Endothelial cell of umbilical vein (primary cell): ENCODE measurements around the gene YAE1. TPM values are rescaled to one million over a fixed set of nuclear protein-coding genes. Genes with fewer than 3 reads are reported as not detected.

Experiments
- BruUV-seq: library from RNA; stranded (reverse); fragments of 400-500 nt; replicated peaks from 2 replicates; lab custom pipeline; 2021; lab: Mats Ljungman, UMichigan
- CTCF ChIA-PET: fragments of 300-600, 350-600 bp; sonication (Branson Sonifier 250); formaldehyde crosslinking; loops from one replicate; lab custom pipeline; 2021; ENCODE audit warnings: antibody characterized with exemption, inconsistent platforms; lab: Charles Lee
- POLR2A ChIA-PET: fragments of 300-600, 350-600 bp; sonication (Branson Sonifier 250); formaldehyde crosslinking; loops from one replicate; lab custom pipeline; 2021; ENCODE audit warnings: antibody characterized with exemption, inconsistent platforms; lab: Charles Lee
- DNase-seq: peaks from one replicate; pipeline ENCODE4 v3.0.0-alpha.2; 2011; ENCODE audit warnings: low read depth, low spot score
- FAIRE-seq: peaks from 2 replicates; lab custom pipeline; 2011; peaks lifted over from hg19 to GRCh38; lab: Jason Lieb, UNC
- H2AFZ ChIP-seq: 2 replicates; pipeline ENCODE4 v1.6.0; 2012; ENCODE audit warnings: low read depth, low read length, control low read depth, inconsistent platforms
- H3K27ac ChIP-seq: 2 replicates; pipeline ENCODE4 v1.5.1; 2011; ENCODE audit warnings: low read depth, mild to moderate bottlenecking, control low read depth, low read length, moderate library complexity; ENCODE audit not compliant: insufficient read depth
- H3K27me3 ChIP-seq, 2 experiments: 2 replicates each; pipeline versions ENCODE4 v1.6.0 to v1.6.1; 2011; ENCODE audit warnings: low read length in 2 of 2, mixed read lengths in 1 of 2; ENCODE audit not compliant: control insufficient read depth in 2 of 2, insufficient read depth in 2 of 2
- H3K36me3 ChIP-seq, 2 experiments: 2 replicates in 1 of 2; 3 replicates in 1 of 2; pipeline ENCODE4 v1.5.1; 2011; ENCODE audit warnings: low read length in 2 of 2, mild to moderate bottlenecking in 1 of 2, moderate library complexity in 1 of 2; ENCODE audit not compliant: control insufficient read depth in 2 of 2, insufficient read depth in 2 of 2; ENCODE audit errors: extremely low read depth in 1 of 2
- H3K4me1 ChIP-seq: 3 replicates; pipeline ENCODE4 v1.5.1; 2011; ENCODE audit warnings: mild to moderate bottlenecking, low read length; ENCODE audit not compliant: control insufficient read depth, insufficient read depth; ENCODE audit errors: extremely low read depth
- H3K4me2 ChIP-seq: 2 replicates; pipeline ENCODE4 v1.6.1; 2011; ENCODE audit warnings: low read length, control low read depth, mixed read lengths; ENCODE audit not compliant: insufficient read depth
- H3K4me3 ChIP-seq, 3 experiments: fragments of 200-600 bp in 1 of 3; sonication (generic), shearing (Covaris generic) in 1 of 3; replicated peaks in 1 of 3; 2 replicates each; pipeline ENCODE4 v1.5.1; 2011 to 2016; ENCODE audit warnings: control low read depth in 3 of 3, low read length in 3 of 3, mild to moderate bottlenecking in 2 of 3, inconsistent platforms in 1 of 3, low read depth in 1 of 3, moderate library complexity in 1 of 3; ENCODE audit not compliant: insufficient read depth in 1 of 3
- H3K79me2 ChIP-seq: 2 replicates; pipeline ENCODE4 v1.6.0; 2012; ENCODE audit warnings: low read length, inconsistent platforms; ENCODE audit not compliant: control insufficient read depth, insufficient read depth
- H3K9ac ChIP-seq: replicated peaks from 2 replicates; pipeline ENCODE3; 2011; ENCODE audit warnings: low read length, control low read depth; ENCODE audit not compliant: insufficient read depth; ENCODE audit errors: extremely low read depth
- H3K9me1 ChIP-seq: replicated peaks from 3 replicates; pipeline ENCODE4 v1.6.0; 2011; ENCODE audit warnings: mild to moderate bottlenecking, low read length; ENCODE audit not compliant: control insufficient read depth, insufficient read depth; ENCODE audit errors: extremely low read depth
- H3K9me3 ChIP-seq: replicated peaks from 2 replicates; pipeline ENCODE4 v1.5.1; 2012; ENCODE audit warnings: low read length, inconsistent platforms; ENCODE audit not compliant: control insufficient read depth, insufficient read depth
- H4K20me1 ChIP-seq: replicated peaks from 2 replicates; pipeline ENCODE3; 2011; ENCODE audit warnings: mild to moderate bottlenecking, low read length; ENCODE audit not compliant: control insufficient read depth, insufficient read depth; ENCODE audit errors: extremely low read depth
- FOS ChIP-seq: IDR thresholded peaks from 2 replicates; pipeline ENCODE4 v1.6.1; 2011; ENCODE audit warnings: mild to moderate bottlenecking, low read length, moderate library complexity, borderline replicate concordance; ENCODE audit not compliant: insufficient read depth
- MAX ChIP-seq: IDR thresholded peaks from 2 replicates; pipeline ENCODE4 v1.6.1; 2011; ENCODE audit not compliant: insufficient read depth, insufficient read length
- POLR2A ChIP-seq: IDR thresholded peaks from 2 replicates; pipeline ENCODE4 v1.6.1; 2012; ENCODE audit warnings: low read depth, mild to moderate bottlenecking, control low read depth, low read length
- POLR2AphosphoS5 ChIP-seq: IDR thresholded peaks from 2 replicates; pipeline ENCODE4 v1.6.1; 2012; ENCODE audit warnings: low read depth, mild to moderate bottlenecking, control low read depth, low read length, moderate library complexity; ENCODE audit not compliant: insufficient read depth
- dilution Hi-C: fragments of 300-500 bp; cut with MboI; formaldehyde crosslinking; loops from one replicate; pipeline ENCODE4 v1.15.0; 2019; ENCODE audit warnings: low sequenced_read_pairs; ENCODE audit not compliant: extremely low pct_ligation_motif_present
- intact Hi-C: fragments of 100-400 bp; cut with micrococcal nuclease; formaldehyde crosslinking; loops from one replicate; pipeline ENCODE4 v1.10.0; 2022
- polyA plus RNA-seq, 4 experiments: library from polyadenylated mRNA; depleted of rRNA in 3 of 4; stranded (reverse) in 3 of 4; unstranded in 1 of 4; fragments of >200 nt; gene quantifications; 2 replicates each; pipeline versions ENCODE4 v1.2.1 to v1.2.3, GENCODE V29; 2011 to 2012; ENCODE audit warnings: missing spikeins in 1 of 4
- total RNA-seq: library from RNA; stranded (reverse); gene quantifications from 2 replicates; pipeline ENCODE4 v1.2.3, GENCODE V29; 2021

Gene YAE1
- total and polyA plus RNA-seq, 2 donors (not counting 3 experiments of a cell fraction or from before 2014, with no cell fraction given): 13.3 to 20.7 TPM

GRCh38 chr7:39621784-39622411 lies 55.7 kb downstream of the YAE1 start:
- BruUV-seq: no TSS peak
- H3K4me2 ChIP-seq: no peak overlapping the region
- H3K9ac ChIP-seq: no peak overlapping the region
- no peak overlapping the region for H3K4me3 ChIP-seq
- no peak for FAIRE-seq
- peaks cover 20% of the 10 kb centered on the region for H3K4me1 ChIP-seq
- H3K9me1 ChIP-seq: no peaks in the 10 kb centered on the region
- intact Hi-C loops (loop anchor here (2.0 kb wide), 1 partner anchor 111 kb away; no protein-coding TSS in a partner anchor), dilution Hi-C loops (no loop called here)
- CTCF ChIA-PET: interaction anchor here (1.1 to 10.3 kb wide), 4 partner anchors 10 to 42 kb away, joined by 3 to 138 read pairs (median 5); no protein-coding TSS in a partner anchor
- H3K27ac ChIP-seq: no peak overlapping the region
- peaks cover 34% of the 10 kb centered on the region for H3K79me2 ChIP-seq
- no peaks in the 10 kb centered on the region for H3K9me3 ChIP-seq
- DNase-seq: no peak
- peaks cover 0 to 2% of the 10 kb centered on the region in 2 experiments for H3K36me3 ChIP-seq
- no peaks in the 10 kb centered on the region for H3K27me3 ChIP-seq
- H4K20me1 ChIP-seq: no peaks in the 10 kb centered on the region
- POLR2A ChIA-PET: interaction anchor here (1.5 to 3.0 kb wide), 3 partner anchors 8 to 32 kb away, joined by 5 to 15 read pairs (median 13); no protein-coding TSS in a partner anchor
- TF ChIP-seq POLR2AphosphoS5 (no peak), FOS (no peak), MAX (no peak), POLR2A (no peak)
- no peak overlapping the region for H2AFZ ChIP-seq

Other genes with a start within 250 kb of the YAE1 start
- 181 and 191 TPM in 2 replicates for gene RALA, start 57.2 kb downstream of the YAE1 start, total RNA-seq
- gene RALA, start 57.2 kb downstream of the YAE1 start, polyA plus RNA-seq: 81.8 and 91.1 TPM in 2 replicates